Hepatocyte (in vitro differentiated cells): ENCODE results near the gene TMEM259. TPM values are rescaled to one million over a fixed set of nuclear protein-coding genes. Genes with fewer than 3 reads are reported as not detected.

Source experiments
- DNase-seq: peaks from one replicate; pipeline ENCODE4 v3.0.0-alpha.2; 2016; ENCODE audit warnings: low spot score
- H2AFZ ChIP-seq: fragments of 200-600 bp; sonication (generic); 2 replicates; pipeline ENCODE4 v1.6.0; 2016; ENCODE audit warnings: antibody characterized with exemption, mild to moderate bottlenecking
- H3K27ac ChIP-seq: fragments of 200-600 bp; sonication (generic); 2 replicates; pipeline ENCODE4 v1.5.1; 2016; ENCODE audit warnings: mild to moderate bottlenecking
- H3K27me3 ChIP-seq: fragments of 200-600 bp; sonication (generic); 2 replicates; pipeline ENCODE4 v1.6.1; 2016
- H3K36me3 ChIP-seq: fragments of 200-600 bp; sonication (generic); replicated peaks from 2 replicates; pipeline ENCODE4 v1.5.1; 2016; ENCODE audit warnings: low read depth; ENCODE audit not compliant: insufficient read depth
- H3K4me1 ChIP-seq: fragments of 200-600 bp; sonication (generic); 2 replicates; pipeline ENCODE4 v1.5.1; 2016; ENCODE audit warnings: mild to moderate bottlenecking, moderate library complexity; ENCODE audit not compliant: insufficient read depth
- H3K4me2 ChIP-seq: fragments of 200-600 bp; sonication (generic); 2 replicates; pipeline ENCODE4 v1.6.0; 2016
- H3K4me3 ChIP-seq: fragments of 200-600 bp; sonication (generic); 2 replicates; pipeline ENCODE4 v1.5.1; 2016; ENCODE audit warnings: mild to moderate bottlenecking
- H3K79me2 ChIP-seq: fragments of 200-600 bp; sonication (generic); 2 replicates; pipeline ENCODE4 v1.6.0; 2017; ENCODE audit warnings: mild to moderate bottlenecking
- H3K9me2 ChIP-seq: fragments of 200-600 bp; sonication (generic); replicated peaks from 2 replicates; pipeline ENCODE4 v1.6.0; 2017; ENCODE audit warnings: mild to moderate bottlenecking; ENCODE audit not compliant: insufficient read depth
- H3K9me3 ChIP-seq: fragments of 200-600 bp; sonication (generic); 2 replicates; pipeline ENCODE4 v1.5.1; 2016; ENCODE audit warnings: low read depth, mild to moderate bottlenecking
- H4K20me1 ChIP-seq: fragments of 200-600 bp; sonication (generic); 2 replicates; pipeline ENCODE4 v1.6.0; 2016; ENCODE audit warnings: mild to moderate bottlenecking; ENCODE audit not compliant: insufficient read depth, poor library complexity, severe bottlenecking
- EZH2 ChIP-seq: fragments of 200-600 bp; sonication (generic); IDR thresholded peaks from 2 replicates; pipeline ENCODE4 v1.6.1; 2016; ENCODE audit warnings: antibody characterized with exemption, mild to moderate bottlenecking, borderline replicate concordance
- EZH2phosphoT487 ChIP-seq: fragments of 200-600 bp; sonication (generic); IDR thresholded peaks from one replicate; pipeline ENCODE4 v1.6.1; 2018; ENCODE audit warnings: antibody characterized with exemption, mild to moderate bottlenecking, low read depth, moderate library complexity; ENCODE audit not compliant: unreplicated experiment, severe bottlenecking
- WGBS: methylation state at CpG from one replicate; pipeline ENCODE4 v1.1.6; 2016; ENCODE audit warnings: low lambda C conversion rate; ENCODE audit errors: missing lambda C conversion rate; 5-methylcytosine and 5-hydroxymethylcytosine counted together
- polyA plus RNA-seq: library from polyadenylated mRNA; unstranded; fragments of >200 nt; fragmentation: Nextera tagmentation; extraction: Ambion mirVana; gene quantifications from 2 replicates; pipeline ENCODE4 v1.2.1, GENCODE V29; 2016
- total RNA-seq: library from RNA; depleted of rRNA; stranded (reverse); fragments of >200 nt; gene quantifications from 2 replicates; pipeline ENCODE4 v1.2.3, GENCODE V29; 2014
- TF ChIP-seq, protein P1 (sequence below): fragments of 200-600 bp; sonication (generic); IDR thresholded peaks from 2 replicates; pipeline ENCODE4 v1.5.1; 2016; ENCODE audit warnings: antibody characterized with exemption, mild to moderate bottlenecking; ENCODE audit not compliant: poor library complexity

TMEM259 gene
- total and polyA plus RNA-seq, 2 experiments from 2014 or later: 169 to 311 TPM

DNA sequence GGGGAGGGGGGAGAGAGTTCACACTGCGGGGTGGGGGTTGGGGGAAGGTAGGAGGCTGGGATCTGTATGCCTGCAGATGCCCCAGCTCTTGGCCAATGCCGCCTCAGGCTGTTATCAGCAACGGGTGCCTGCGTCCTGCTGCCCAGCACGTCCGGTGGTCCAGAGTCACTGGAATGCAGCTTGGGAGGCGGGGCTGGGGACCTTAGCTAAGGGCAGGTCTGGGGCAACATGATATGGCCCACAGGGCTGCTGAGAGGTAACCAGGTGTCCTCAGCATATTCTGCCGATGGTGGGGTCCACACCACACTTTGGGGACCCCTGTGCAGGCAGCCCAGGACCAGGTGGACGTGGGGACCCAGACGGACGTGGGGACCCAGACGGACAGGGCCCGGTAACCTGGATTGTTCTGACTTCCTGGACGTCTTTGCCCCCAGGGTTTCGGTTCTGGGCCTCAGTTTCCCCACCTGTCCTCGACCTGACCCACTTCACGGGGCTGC is 45.4 kb upstream of the TMEM259 start:
- no peaks in the 10 kb centered on the region for H3K9me2 ChIP-seq
- peak; percentile 63 for DNase-seq
- H3K27ac ChIP-seq: peak overlapping the region; percentile 86
- peak overlapping the region; percentile 93 for H3K4me2 ChIP-seq
- peaks cover 28% of the 10 kb centered on the region for H3K4me1 ChIP-seq
- no peak overlapping the region for H2AFZ ChIP-seq
- no peaks in the 10 kb centered on the region for H3K36me3 ChIP-seq
- TF ChIP-seq EZH2phosphoT487 (no peak), EZH2 (no peak)
- TF ChIP-seq, protein P1, sequence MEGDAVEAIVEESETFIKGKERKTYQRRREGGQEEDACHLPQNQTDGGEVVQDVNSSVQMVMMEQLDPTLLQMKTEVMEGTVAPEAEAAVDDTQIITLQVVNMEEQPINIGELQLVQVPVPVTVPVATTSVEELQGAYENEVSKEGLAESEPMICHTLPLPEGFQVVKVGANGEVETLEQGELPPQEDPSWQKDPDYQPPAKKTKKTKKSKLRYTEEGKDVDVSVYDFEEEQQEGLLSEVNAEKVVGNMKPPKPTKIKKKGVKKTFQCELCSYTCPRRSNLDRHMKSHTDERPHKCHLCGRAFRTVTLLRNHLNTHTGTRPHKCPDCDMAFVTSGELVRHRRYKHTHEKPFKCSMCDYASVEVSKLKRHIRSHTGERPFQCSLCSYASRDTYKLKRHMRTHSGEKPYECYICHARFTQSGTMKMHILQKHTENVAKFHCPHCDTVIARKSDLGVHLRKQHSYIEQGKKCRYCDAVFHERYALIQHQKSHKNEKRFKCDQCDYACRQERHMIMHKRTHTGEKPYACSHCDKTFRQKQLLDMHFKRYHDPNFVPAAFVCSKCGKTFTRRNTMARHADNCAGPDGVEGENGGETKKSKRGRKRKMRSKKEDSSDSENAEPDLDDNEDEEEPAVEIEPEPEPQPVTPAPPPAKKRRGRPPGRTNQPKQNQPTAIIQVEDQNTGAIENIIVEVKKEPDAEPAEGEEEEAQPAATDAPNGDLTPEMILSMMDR: no peak
- H3K79me2 ChIP-seq: no peaks in the 10 kb centered on the region
- no peaks in the 10 kb centered on the region for H3K9me3 ChIP-seq
- no peaks in the 10 kb centered on the region for H4K20me1 ChIP-seq
- peaks cover 40% of the 10 kb centered on the region for H3K27me3 ChIP-seq
- WGBS: 44% methylated on average over 16 of the region's 17 CpGs
- no peak overlapping the region for H3K4me3 ChIP-seq

DNA sequence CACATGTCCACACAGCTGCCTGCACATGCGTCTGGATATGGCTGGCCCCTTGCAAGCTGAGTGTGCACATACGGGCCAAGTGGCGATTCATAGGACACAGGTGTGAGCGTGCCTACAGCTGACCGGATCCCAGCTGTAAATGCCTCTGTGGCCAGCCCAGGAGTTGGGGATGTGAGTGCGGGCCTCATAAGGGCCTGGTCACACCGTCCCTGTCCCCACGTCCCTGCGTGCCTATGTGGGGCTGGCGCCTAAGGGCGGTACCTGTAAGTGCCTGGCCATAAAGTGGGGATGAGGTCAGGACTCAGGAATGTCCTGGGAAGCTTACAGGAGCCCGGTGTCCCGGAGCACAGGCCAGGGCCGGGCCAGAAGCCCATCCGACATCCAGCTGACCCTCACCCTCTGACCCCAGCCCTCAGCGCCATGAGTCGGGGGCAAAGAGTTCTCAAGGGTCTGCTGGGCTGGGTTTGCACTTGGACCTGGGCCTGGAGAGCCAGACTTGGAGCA is 44.7 kb upstream of the TMEM259 start:
- WGBS: 44% methylated on average over 17 of the region's 17 CpGs
- no peaks in the 10 kb centered on the region for H3K36me3 ChIP-seq
- no peaks in the 10 kb centered on the region for H3K9me3 ChIP-seq
- H3K4me3 ChIP-seq: no peak overlapping the region
- peak; percentile 75 for DNase-seq
- peaks cover 28% of the 10 kb centered on the region for H3K4me1 ChIP-seq
- H3K79me2 ChIP-seq: no peaks in the 10 kb centered on the region
- H3K27me3 ChIP-seq: peaks cover 35% of the 10 kb centered on the region
- no peak overlapping the region for H2AFZ ChIP-seq
- H3K9me2 ChIP-seq: no peaks in the 10 kb centered on the region
- TF ChIP-seq, protein P1: no peak
- TF ChIP-seq EZH2phosphoT487 (no peak), EZH2 (no peak)
- H4K20me1 ChIP-seq: no peaks in the 10 kb centered on the region
- peak overlapping the region; percentile 93 for H3K4me2 ChIP-seq
- H3K27ac ChIP-seq: peak overlapping the region; percentile 86

GRCh38 chr19:1064661-1065605 is 44.0 kb upstream of the TMEM259 start:
- no peaks in the 10 kb centered on the region for H3K9me3 ChIP-seq
- no peaks in the 10 kb centered on the region for H4K20me1 ChIP-seq
- H3K27ac ChIP-seq: peak overlapping the region; percentile 81
- H3K4me2 ChIP-seq: peak overlapping the region; percentile 66
- peaks cover 28% of the 10 kb centered on the region for H3K27me3 ChIP-seq
- peaks cover 28% of the 10 kb centered on the region for H3K4me1 ChIP-seq
- H3K4me3 ChIP-seq: no peak overlapping the region
- H2AFZ ChIP-seq: no peak overlapping the region
- H3K79me2 ChIP-seq: no peaks in the 10 kb centered on the region
- no peaks in the 10 kb centered on the region for H3K9me2 ChIP-seq
- no peaks in the 10 kb centered on the region for H3K36me3 ChIP-seq
- peak; percentile 84 for DNase-seq
- no peak for TF ChIP-seq EZH2
- TF ChIP-seq, protein P1: peak; percentile 62
- WGBS: 19% methylated on average over 48 of the region's 60 CpGs
